Muscle layer of duodenum (tissue), 2 donors: ENCODE measurements around the gene CHCHD1.
"Not testable (repeated sequence)": the region's sequence is repeated elsewhere in the genome, so short reads cannot be mapped to it uniquely, and the experiment has no call there.

Experiments used
- H3K27ac ChIP-seq: one replicate; pipeline ENCODE4 v1.7.0; 2013; ENCODE audit warnings: mild to moderate bottlenecking, low read length
- H3K27me3 ChIP-seq: one replicate; pipeline ENCODE4 v1.7.0; 2013; ENCODE audit warnings: low read depth, mild to moderate bottlenecking, control low read depth, low read length
- H3K36me3 ChIP-seq, 2 donors: one replicate each; pipeline ENCODE4 v1.7.0; 2013; ENCODE audit warnings: low read length in 2 of 2, control low read depth in 1 of 2, mild to moderate bottlenecking in 1 of 2; ENCODE audit not compliant: insufficient read depth in 2 of 2, control insufficient read depth in 1 of 2
- H3K4me1 ChIP-seq, 2 donors: one replicate each; pipeline ENCODE4 v1.7.0; 2013; ENCODE audit warnings: low read length in 2 of 2, mild to moderate bottlenecking in 2 of 2, control low read depth in 1 of 2, moderate library complexity in 1 of 2; ENCODE audit not compliant: insufficient read depth in 2 of 2, control insufficient read depth in 1 of 2
- H3K4me3 ChIP-seq, 2 donors: one replicate each; pipeline ENCODE4 v1.7.0; 2013; ENCODE audit warnings: low read length in 2 of 2, low read depth in 1 of 2, mild to moderate bottlenecking in 1 of 2
- H3K9me3 ChIP-seq, 2 donors: one replicate each; pipeline ENCODE4 v1.7.0; 2013; ENCODE audit warnings: low read length in 2 of 2, control low read depth in 1 of 2, mild to moderate bottlenecking in 1 of 2; ENCODE audit not compliant: control insufficient read depth in 1 of 2
- donor health status: healthy.

The CHCHD1 gene

DNA sequence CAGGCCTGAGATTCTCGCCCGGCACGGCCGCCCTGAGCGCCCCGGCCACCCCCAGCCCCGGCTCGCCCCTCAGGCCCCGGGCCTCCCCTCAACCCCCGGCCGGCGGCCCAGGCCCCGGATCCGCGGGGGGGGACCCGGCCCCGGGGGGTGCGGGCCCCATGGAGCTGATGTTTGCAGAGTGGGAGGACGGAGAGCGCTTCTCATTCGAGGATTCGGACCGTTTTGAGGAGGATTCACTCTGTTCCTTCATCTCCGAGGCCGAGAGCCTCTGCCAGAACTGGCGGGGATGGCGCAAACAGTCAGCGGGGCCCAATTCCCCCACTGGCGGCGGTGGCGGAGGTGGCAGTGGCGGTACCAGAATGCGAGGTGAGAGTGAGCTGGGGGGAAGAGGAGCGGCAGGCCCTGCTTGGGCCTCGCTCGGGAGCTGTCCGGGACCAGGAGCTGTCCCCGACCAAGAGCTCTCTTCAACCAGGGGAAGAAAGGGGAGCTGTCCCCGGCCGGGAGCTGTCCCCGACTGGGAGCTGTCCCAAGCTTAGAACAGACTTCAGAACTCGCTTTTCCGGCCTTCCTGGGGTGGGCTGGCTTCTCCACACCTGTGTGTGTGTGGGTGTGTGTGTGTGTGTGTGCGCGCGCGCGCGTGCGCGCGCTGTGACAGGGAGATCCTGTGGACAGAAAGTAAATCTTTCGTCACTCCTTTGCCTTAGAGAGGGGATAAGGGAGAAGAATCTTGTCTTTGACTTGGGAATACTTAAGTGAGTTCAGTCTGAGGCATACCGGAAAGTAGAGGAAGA is 4.1 kb downstream of the CHCHD1 start:
- Histone ChIP-seq H3K36me3 (peaks cover 17 to 22% of the 10 kb centered on the region in 2 donors), H3K27me3 (no peaks in the 10 kb centered on the region), H3K9me3 (no peaks in the 10 kb centered on the region), H3K4me3 (peak overlapping the region; percentile 77 to 94), H3K4me1 (peaks cover 9 to 46% of the 10 kb centered on the region in 2 donors), H3K27ac (peak overlapping the region; percentile 83)

GRCh38 chr10:73786512-73786885 is 4.7 kb downstream of the CHCHD1 start:
- Histone ChIP-seq H3K36me3 (peaks cover 23 to 28% of the 10 kb centered on the region in 2 donors), H3K27me3 (no peaks in the 10 kb centered on the region), H3K4me3 (peak overlapping the region; percentile 77 to 94), H3K27ac (peak overlapping the region; percentile 83), H3K4me1 (peaks cover 5 to 40% of the 10 kb centered on the region in 2 donors), H3K9me3 (no peaks in the 10 kb centered on the region)

- H3K4me3 ChIP-seq: peak overlapping the region in 1 of 2 donors; percentile 94
- H3K27ac ChIP-seq, H3K9me3 ChIP-seq, H3K27me3 ChIP-seq: not testable (repeated sequence)
- H3K36me3 ChIP-seq: peaks cover 30 to 35% of the 10 kb centered on the region in 2 donors
- peaks cover 5 to 40% of the 10 kb centered on the region in 2 donors for H3K4me1 ChIP-seq
Observed at GRCh38 chr10:73787031-73787800, 5.4 kb downstream of the CHCHD1 start.

DNA sequence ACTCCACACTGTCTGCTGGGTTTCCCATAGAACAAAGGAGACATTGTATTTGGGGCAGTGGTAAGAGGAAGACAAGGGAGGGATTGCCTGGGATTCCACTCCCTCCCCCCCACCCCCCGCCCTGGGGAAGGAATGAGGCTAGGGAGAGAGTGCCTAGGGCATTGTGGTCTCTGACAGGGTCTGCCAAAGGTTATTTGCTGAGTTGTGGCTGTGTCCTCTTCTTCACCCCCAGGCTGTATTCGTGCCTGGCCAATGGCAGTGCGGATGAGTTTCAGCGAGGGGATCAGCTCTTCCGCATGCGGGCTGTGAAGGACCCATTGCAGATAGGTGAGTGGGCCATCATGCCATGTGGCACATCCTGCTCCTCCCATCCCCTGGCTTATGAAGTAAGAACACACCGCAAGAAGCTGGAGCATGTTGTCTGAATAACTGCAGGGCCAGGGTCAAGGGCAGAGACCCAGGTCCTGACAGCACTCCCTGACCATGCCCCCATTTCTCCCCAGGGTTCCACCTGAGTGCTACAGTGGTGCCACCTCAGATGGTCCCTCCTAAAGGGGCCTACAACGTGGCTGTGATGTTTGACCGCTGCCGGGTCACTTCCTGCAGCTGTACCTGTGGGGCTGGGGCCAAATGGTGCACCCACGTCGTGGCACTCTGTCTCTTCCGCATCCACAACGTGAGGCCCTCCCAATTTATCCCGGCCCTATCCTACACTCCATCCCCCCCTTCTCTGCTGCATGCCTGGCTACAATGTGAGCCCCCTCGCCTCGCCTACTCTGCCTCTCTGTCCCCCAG is 7.2 kb downstream of the CHCHD1 start:
- H3K27me3 ChIP-seq: no peaks in the 10 kb centered on the region
- peaks cover 5 to 31% of the 10 kb centered on the region in 2 donors for H3K4me1 ChIP-seq
- no peak overlapping the region for H3K4me3 ChIP-seq
- H3K27ac ChIP-seq: no peak overlapping the region
- H3K36me3 ChIP-seq: peaks cover 48 to 53% of the 10 kb centered on the region in 2 donors
- H3K9me3 ChIP-seq: no peaks in the 10 kb centered on the region

GRCh38 chr10:73789659-73790055 is 7.8 kb downstream of the CHCHD1 start:
- Histone ChIP-seq H3K9me3 (no peaks in the 10 kb centered on the region), H3K36me3 (peaks cover 54 to 59% of the 10 kb centered on the region in 2 donors), H3K4me3 (no peak overlapping the region), H3K4me1 (peaks cover 4 to 28% of the 10 kb centered on the region in 2 donors), H3K27me3 (no peaks in the 10 kb centered on the region), H3K27ac (no peak overlapping the region)

GRCh38 chr10:73790886-73791625 is 9.2 kb downstream of the CHCHD1 start:
- Histone ChIP-seq H3K4me1 (peaks cover 0 to 23% of the 10 kb centered on the region in 2 donors), H3K36me3 (peaks cover 61 to 71% of the 10 kb centered on the region in 2 donors), H3K27ac (no peak overlapping the region), H3K27me3 (no peaks in the 10 kb centered on the region), H3K9me3 (no peaks in the 10 kb centered on the region), H3K4me3 (no peak overlapping the region)

DNA sequence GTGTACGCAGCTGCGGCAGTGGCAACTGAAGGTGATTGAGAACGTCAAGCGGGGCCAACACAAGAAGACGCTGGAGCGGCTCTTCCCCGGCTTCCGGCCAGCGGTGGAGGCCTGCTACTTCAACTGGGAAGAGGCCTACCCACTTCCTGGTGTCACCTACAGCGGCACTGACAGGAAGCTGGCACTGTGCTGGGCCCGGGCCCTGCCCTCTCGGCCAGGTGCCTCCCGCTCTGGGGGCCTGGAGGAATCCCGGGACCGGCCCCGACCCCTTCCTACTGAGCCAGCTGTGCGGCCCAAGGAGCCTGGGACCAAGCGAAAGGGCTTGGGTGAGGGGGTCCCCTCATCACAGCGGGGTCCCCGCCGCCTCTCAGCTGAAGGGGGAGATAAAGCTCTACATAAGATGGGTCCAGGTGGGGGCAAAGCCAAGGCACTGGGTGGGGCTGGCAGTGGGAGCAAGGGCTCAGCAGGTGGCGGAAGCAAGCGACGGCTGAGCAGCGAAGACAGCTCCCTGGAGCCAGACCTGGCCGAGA is 10.1 kb downstream of the CHCHD1 start:
- Histone ChIP-seq H3K27me3 (no peaks in the 10 kb centered on the region), H3K27ac (no peak overlapping the region), H3K4me1 (peaks cover 0 to 14% of the 10 kb centered on the region in 2 donors), H3K9me3 (no peaks in the 10 kb centered on the region), H3K4me3 (no peak overlapping the region), H3K36me3 (peaks cover 69 to 77% of the 10 kb centered on the region in 2 donors)

- H3K27me3 ChIP-seq: no peaks in the 10 kb centered on the region
- H3K36me3 ChIP-seq: peaks cover 84 to 92% of the 10 kb centered on the region in 2 donors
- no peak overlapping the region for H3K4me3 ChIP-seq
- no peaks in the 10 kb centered on the region for H3K9me3 ChIP-seq
- H3K27ac ChIP-seq: no peak overlapping the region
- H3K4me1 ChIP-seq: peaks cover 0 to under 1% of the 10 kb centered on the region in 2 donors
Observed at GRCh38 chr10:73793456-73793855, 11.6 kb downstream of the CHCHD1 start.

DNA sequence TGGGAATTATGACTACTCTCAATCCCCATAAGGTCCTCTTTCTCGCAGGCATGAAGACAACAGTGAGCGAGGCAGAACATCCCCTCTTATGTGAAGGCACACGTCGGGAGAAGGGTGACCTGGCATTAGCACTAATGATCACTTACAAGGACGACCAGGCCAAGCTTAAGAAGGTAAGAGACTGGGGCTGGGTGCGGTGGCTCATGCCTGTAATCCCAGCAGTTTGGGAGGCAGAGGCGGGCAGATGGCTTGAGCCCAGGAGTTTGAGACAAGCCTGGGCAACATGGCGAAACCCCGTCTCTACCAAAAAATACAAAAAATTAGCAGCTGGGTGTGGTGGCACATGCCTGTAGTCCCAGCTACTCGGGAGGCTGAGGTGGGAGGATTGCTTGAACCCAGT is 13.6 kb downstream of the CHCHD1 start:
- H3K4me1 ChIP-seq, H3K4me3 ChIP-seq, H3K27me3 ChIP-seq, H3K27ac ChIP-seq, H3K9me3 ChIP-seq: not testable (repeated sequence)
- peaks cover 78 to 90% of the 10 kb centered on the region in 2 donors for H3K36me3 ChIP-seq

- not testable (repeated sequence) for H3K4me3 ChIP-seq, H3K9me3 ChIP-seq, H3K27me3 ChIP-seq, H3K27ac ChIP-seq, H3K4me1 ChIP-seq
- H3K36me3 ChIP-seq: peaks cover 76 to 91% of the 10 kb centered on the region in 2 donors
Observed at GRCh38 chr10:73796035-73796434, 14.2 kb downstream of the CHCHD1 start.
